LoVo (cell line): ENCODE data around the gene RFX1.

ENCODE experiments used
- DNase-seq: peaks from one replicate; pipeline ENCODE4 v3.0.0-alpha.2; 2016; ENCODE audit warnings: low spot score

The RFX1 gene

GRCh38 chr19:13995878-13996765, 10.0 kb downstream of the RFX1 start:
- no peak for DNase-seq

- DNase-seq: no peak
These were observed 10.9 kb downstream of the RFX1 start for GRCh38 chr19:13995017-13995728.

- DNase-seq: no peak
These were observed 12.4 kb downstream of the RFX1 start for GRCh38 chr19:13993590-13994300.

GRCh38 chr19:13992025-13992424, 14.1 kb downstream of the RFX1 start:
- DNase-seq: no peak

GRCh38 chr19:13990085-13990484, 16.0 kb downstream of the RFX1 start:
- no peak for DNase-seq

- DNase-seq: no peak
These were observed 16.6 kb downstream of the RFX1 start for GRCh38 chr19:13989487-13989886.

- DNase-seq: no peak
These were observed 18.8 kb downstream of the RFX1 start for GRCh38 chr19:13987101-13987890.

- DNase-seq: no peak
These were observed 19.7 kb downstream of the RFX1 start for GRCh38 chr19:13986348-13986904.

- no peak for DNase-seq
These were observed 20.3 kb downstream of the RFX1 start for GRCh38 chr19:13985771-13986347.

GRCh38 chr19:13984875-13985741, 21.0 kb downstream of the RFX1 start:
- no peak for DNase-seq

- no peak for DNase-seq
These were observed 21.9 kb downstream of the RFX1 start for GRCh38 chr19:13984186-13984585.

- no peak for DNase-seq
These were observed 22.8 kb downstream of the RFX1 start for GRCh38 chr19:13983213-13983889.

- no peak for DNase-seq
These were observed 23.3 kb downstream of the RFX1 start for GRCh38 chr19:13982773-13983172.

GRCh38 chr19:13981988-13982501, 24.1 kb downstream of the RFX1 start:
- no peak for DNase-seq

- no peak for DNase-seq
These were observed 24.7 kb downstream of the RFX1 start for GRCh38 chr19:13981467-13981866.

- no peak for DNase-seq
These were observed 25.1 kb downstream of the RFX1 start for GRCh38 chr19:13981021-13981420.

- no peak for DNase-seq
These were observed 25.8 kb downstream of the RFX1 start for GRCh38 chr19:13980340-13980739.

- DNase-seq: no peak
These were observed 26.4 kb downstream of the RFX1 start for GRCh38 chr19:13979686-13980085.

GRCh38 chr19:13979244-13979615, 26.9 kb downstream of the RFX1 start:
- DNase-seq: no peak
